Psoas muscle (tissue), 8 donors: ENCODE measurements around the gene KANK2. TPM values are rescaled to one million over a fixed set of nuclear protein-coding genes. Genes with fewer than 3 reads are reported as not detected.
A peak's percentile ranks its signal among the peaks of the same experiment; 100 is the strongest.

Experiments
- ATAC-seq, 4 donors: fragments of 200-7000 bp; cut with Tn5 transposase; one replicate each; pipeline ENCODE4 v1.9.1; 2020; ENCODE audit warnings: moderate library complexity in 3 of 4, mild to moderate bottlenecking in 2 of 4
- DNase-seq, 2 donors: peaks; one replicate each; pipeline ENCODE4 v3.0.0-alpha.2; 2020
- H3K27ac ChIP-seq: fragments of 200-600 bp; one replicate; pipeline ENCODE4 v1.8.0; 2022
- H3K27me3 ChIP-seq, 3 donors: fragments of 200-600 bp in 1 of 3; one replicate each; pipeline versions ENCODE4 v1.6.1 to v1.8.0; 2013 to 2022; ENCODE audit warnings: low read length in 2 of 3, mild to moderate bottlenecking in 2 of 3, moderate library complexity in 1 of 3; ENCODE audit not compliant: insufficient read depth in 3 of 3
- H3K36me3 ChIP-seq, 2 donors: fragments of 200-600 bp in 1 of 2; one replicate each; pipeline versions ENCODE4 v1.6.1 to v1.8.0; 2013 to 2022; ENCODE audit warnings: low read depth in 1 of 2, mild to moderate bottlenecking in 1 of 2, moderate library complexity in 1 of 2; ENCODE audit not compliant: insufficient read depth in 1 of 2
- H3K4me1 ChIP-seq: fragments of 200-600 bp; one replicate; pipeline ENCODE4 v1.8.0; 2022
- H3K4me3 ChIP-seq: fragments of 200-600 bp; one replicate; pipeline ENCODE4 v1.8.0; 2022; ENCODE audit warnings: mild to moderate bottlenecking
- H3K9me3 ChIP-seq: fragments of 200-600 bp; one replicate; pipeline ENCODE4 v1.8.0; 2022
- WGBS, 3 donors: extraction: QIAGEN DNeasy Blood & Tissue Kit; methylation state at CpG; one replicate each; pipeline versions ENCODE4 v1.1.6 to v1.1.7; 2013; 5-methylcytosine and 5-hydroxymethylcytosine counted together
- intact Hi-C, 2 donors: fragments of 100-400 bp; cut with DNase I; formaldehyde crosslinking; loops; one replicate each; pipeline versions ENCODE4 v1.11.0 to v1.14.2; 2022
- polyA plus RNA-seq, 3 donors: library from polyadenylated mRNA; stranded (reverse); fragments of 200-250 nt; gene quantifications; one replicate each; pipeline ENCODE4 v1.2.3, GENCODE V29; 2013
- total RNA-seq, 4 donors: library from RNA; stranded (reverse); fragmentation: NEBNext Ultra II Directional in 2 of 4; extraction: Animal tissue kit (Norgen Biotek cat#: 25700) in 2 of 4; gene quantifications; one replicate each; pipeline versions ENCODE4 v1.2.1 to v1.2.4, GENCODE V29; 2021 to 2023
- TF ChIP-seq, protein P1 (sequence below): fragments of 200-600 bp; IDR thresholded peaks from one replicate; pipeline ENCODE4 v1.8.0; 2022; ENCODE audit warnings: antibody characterized with exemption
- donor health status: healthy with polysubstance abuse.
- donor health status: DM: no; HTN: no; CAD: no; lungs with moderate emphysema.
- donor health status: Bipolar disorder and iron deficiency.
- donor health status: healthy.
- donor health status: DM: yes; HTN: yes; CAD: no.
- donor health status: DM: no; HTN: no; CAD: no.
- donor health status: DM: no; HTN: no; CAD: no.
- donor health status: DM: yes; HTN: yes; CAD: no.

The KANK2 gene
- total and polyA plus RNA-seq, 7 donors, result 23.7 to 103 (median 44.0) TPM

GRCh38 chr19:11198175-11198534 is 810 bp upstream of the KANK2 start:
- TF ChIP-seq, protein P1, sequence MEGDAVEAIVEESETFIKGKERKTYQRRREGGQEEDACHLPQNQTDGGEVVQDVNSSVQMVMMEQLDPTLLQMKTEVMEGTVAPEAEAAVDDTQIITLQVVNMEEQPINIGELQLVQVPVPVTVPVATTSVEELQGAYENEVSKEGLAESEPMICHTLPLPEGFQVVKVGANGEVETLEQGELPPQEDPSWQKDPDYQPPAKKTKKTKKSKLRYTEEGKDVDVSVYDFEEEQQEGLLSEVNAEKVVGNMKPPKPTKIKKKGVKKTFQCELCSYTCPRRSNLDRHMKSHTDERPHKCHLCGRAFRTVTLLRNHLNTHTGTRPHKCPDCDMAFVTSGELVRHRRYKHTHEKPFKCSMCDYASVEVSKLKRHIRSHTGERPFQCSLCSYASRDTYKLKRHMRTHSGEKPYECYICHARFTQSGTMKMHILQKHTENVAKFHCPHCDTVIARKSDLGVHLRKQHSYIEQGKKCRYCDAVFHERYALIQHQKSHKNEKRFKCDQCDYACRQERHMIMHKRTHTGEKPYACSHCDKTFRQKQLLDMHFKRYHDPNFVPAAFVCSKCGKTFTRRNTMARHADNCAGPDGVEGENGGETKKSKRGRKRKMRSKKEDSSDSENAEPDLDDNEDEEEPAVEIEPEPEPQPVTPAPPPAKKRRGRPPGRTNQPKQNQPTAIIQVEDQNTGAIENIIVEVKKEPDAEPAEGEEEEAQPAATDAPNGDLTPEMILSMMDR, result no peak
- Histone ChIP-seq H3K4me3 (peak overlapping the region; percentile 76), H3K27ac (peak overlapping the region; percentile 84), H3K36me3 (peaks cover 0 to 15% of the 10 kb centered on the region in 2 donors), H3K4me1 (peaks cover 16% of the 10 kb centered on the region), H3K9me3 (no peaks in the 10 kb centered on the region), H3K27me3 (no peaks in the 10 kb centered on the region)
- no peak for ATAC-seq
- DNase-seq, result no peak
- intact Hi-C loops, result no loop called here
- WGBS, 3 donors, result 45 to 65% (median 63%) methylated on average over 7 of the region's 7 CpGs

GRCh38 chr19:11196406-11197287 is 698 bp downstream of the KANK2 start:
- peaks cover 0 to 25% of the 10 kb centered on the region in 2 donors for H3K36me3 ChIP-seq
- intact Hi-C loops, result no loop called here

DNA sequence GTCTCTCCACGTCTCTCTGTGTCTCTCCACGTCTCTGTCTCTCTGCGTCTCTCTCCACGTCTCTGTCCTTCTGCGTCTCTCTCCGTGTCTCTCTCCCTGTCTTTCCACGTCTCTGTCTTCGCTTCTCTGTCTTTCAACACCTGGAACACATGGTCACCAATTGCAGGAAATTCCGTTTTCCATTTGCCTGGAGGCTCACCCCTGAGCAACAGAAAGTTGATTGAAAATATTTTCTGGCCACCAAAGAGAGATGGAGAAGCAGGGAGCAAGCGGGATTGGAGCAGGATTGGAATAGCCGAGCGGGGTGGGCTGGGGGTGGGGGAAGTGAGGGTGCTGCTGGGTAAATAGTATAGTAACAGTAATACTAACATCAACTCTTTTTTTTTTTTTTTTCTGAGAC is 1.7 kb downstream of the KANK2 start:
- ATAC-seq (no peak), DNase-seq (no peak)
- intact Hi-C loops, result no loop called here
- Histone ChIP-seq H3K4me3 (peak overlapping the region; percentile 76), H3K9me3 (no peaks in the 10 kb centered on the region), H3K27ac (no peak overlapping the region), H3K4me1 (peaks cover 16% of the 10 kb centered on the region), H3K36me3 (peaks cover 0 to 23% of the 10 kb centered on the region in 2 donors), H3K27me3 (no peaks in the 10 kb centered on the region)
- 66 to 69% (median 67%) methylated on average over 12 of the region's 12 CpGs for WGBS, 3 donors
- TF ChIP-seq, protein P1, result no peak

More at GRCh38 chr19:11196406-11197287, 698 bp downstream of the KANK2 start:
- H3K4me1 ChIP-seq, result peaks cover 16% of the 10 kb centered on the region
- DNase-seq (peak; percentile 55 to 71), ATAC-seq (peak; percentile 19 to 55 (median 42))
- WGBS, 3 donors, result 14 to 24% (median 14%) methylated on average over 29 to 47 of the region's 47 CpGs
- peak overlapping the region; percentile 76 for H3K4me3 ChIP-seq
- no peaks in the 10 kb centered on the region for H3K27me3 ChIP-seq
- H3K27ac ChIP-seq, result peak overlapping the region; percentile 84
- H3K9me3 ChIP-seq, result no peaks in the 10 kb centered on the region
- TF ChIP-seq, protein P1, result no peak

DNA sequence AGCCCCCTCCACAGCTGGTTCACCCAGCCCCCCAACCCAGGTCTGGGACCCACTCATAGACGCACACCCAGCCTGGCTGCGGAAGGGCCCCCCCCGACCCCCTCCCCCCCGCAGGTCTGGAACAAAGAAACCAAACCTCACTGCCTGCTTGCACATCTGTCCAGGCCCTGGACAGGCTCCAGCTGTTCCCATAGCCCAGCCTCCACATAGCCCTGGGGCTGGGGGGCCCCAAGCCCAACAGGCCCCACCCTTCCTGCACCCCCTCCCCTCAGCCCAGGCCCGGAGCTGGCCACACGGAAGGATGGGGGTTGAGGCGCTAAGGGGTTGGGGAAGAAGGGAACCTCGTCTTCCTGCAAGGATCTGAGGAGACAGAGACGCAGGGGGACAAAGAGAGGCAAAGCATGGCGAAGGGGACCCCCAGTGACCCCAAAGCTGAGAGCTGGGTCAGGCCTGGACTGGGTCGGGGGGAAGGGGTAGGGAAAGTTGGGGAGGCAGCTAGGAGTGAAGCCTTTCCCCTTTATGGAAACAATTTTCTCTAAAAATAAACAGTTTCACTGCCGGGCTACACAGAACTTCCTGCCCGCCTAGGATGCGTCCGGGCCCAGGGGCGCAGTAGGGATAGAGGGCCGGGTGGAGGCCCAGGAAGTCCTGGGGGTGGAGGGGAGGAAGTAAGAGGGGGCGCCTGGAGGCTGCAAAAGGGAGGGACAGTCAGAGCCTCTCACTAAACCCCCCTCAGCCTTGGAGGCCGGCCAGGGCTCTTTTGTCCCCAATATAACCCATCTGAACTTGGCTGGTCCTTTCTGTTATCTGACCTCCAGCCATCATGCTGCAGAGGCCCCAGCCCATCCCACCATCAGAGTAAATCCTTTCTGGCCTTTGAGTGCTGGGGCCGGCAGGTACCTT is 2.4 kb downstream of the KANK2 start:
- peaks cover 23% of the 10 kb centered on the region for H3K4me1 ChIP-seq
- no peaks in the 10 kb centered on the region for H3K9me3 ChIP-seq
- intact Hi-C loops, result no loop called here
- no peak for ATAC-seq
- TF ChIP-seq, protein P1, result no peak
- H3K4me3 ChIP-seq, result peak overlapping the region; percentile 76
- WGBS, 3 donors, result 33 to 39% (median 37%) methylated on average over 18 to 20 of the region's 20 CpGs
- no peaks in the 10 kb centered on the region for H3K27me3 ChIP-seq
- peak overlapping the region; percentile 58 for H3K27ac ChIP-seq
- DNase-seq, result peak in 1 of 2 donors; percentile 66
- peaks cover 0 to 26% of the 10 kb centered on the region in 2 donors for H3K36me3 ChIP-seq
